GM23338 (cell line): ENCODE results near the gene SLC6A3.

Experiments used
- CREB1 ChIP-seq: fragments of 250-450 bp; sonication (Bioruptor Pico); IDR thresholded peaks from 2 replicates; pipeline ENCODE4 v1.5.0; 2020; ENCODE audit warnings: low read depth, mild to moderate bottlenecking, moderate library complexity
- ETS1 ChIP-seq: IDR thresholded peaks from 2 replicates; pipeline ENCODE4 v1.6.1; 2016; ENCODE audit warnings: antibody characterized with exemption
- EZH2 ChIP-seq: fragments of 200-600 bp; sonication (generic); IDR thresholded peaks from one replicate; pipeline ENCODE4 v1.8.0; 2017; ENCODE audit warnings: antibody characterized with exemption, mild to moderate bottlenecking, low read depth; ENCODE audit not compliant: unreplicated experiment
- EZH2phosphoT487 ChIP-seq: fragments of 200-600 bp; sonication (generic); IDR thresholded peaks from one replicate; pipeline ENCODE4 v1.8.1; 2018; ENCODE audit warnings: antibody characterized with exemption; ENCODE audit not compliant: unreplicated experiment
- JUNB ChIP-seq: IDR thresholded peaks from one replicate; pipeline ENCODE4 v1.6.1; 2016; ENCODE audit warnings: antibody characterized with exemption; ENCODE audit not compliant: unreplicated experiment
- NANOG ChIP-seq: IDR thresholded peaks from 2 replicates; pipeline ENCODE4 v1.6.1; 2016; ENCODE audit warnings: antibody characterized with exemption, borderline replicate concordance
- POLR2AphosphoS5 ChIP-seq: IDR thresholded peaks from 2 replicates; pipeline ENCODE4 v1.6.1; 2016; ENCODE audit warnings: antibody characterized with exemption, low read depth
- REST ChIP-seq: IDR thresholded peaks from one replicate; pipeline ENCODE4 v1.6.1; 2018; ENCODE audit warnings: antibody characterized with exemption; ENCODE audit not compliant: unreplicated experiment
- STAT1 ChIP-seq: IDR thresholded peaks from one replicate; pipeline ENCODE4 v1.6.1; 2016; ENCODE audit warnings: antibody characterized with exemption; ENCODE audit not compliant: unreplicated experiment
- ZNF114 ChIP-seq: fragments of 250-450 bp; sonication (Bioruptor Pico); IDR thresholded peaks from 2 replicates; pipeline ENCODE4 v1.5.0; 2020; ENCODE audit warnings: mild to moderate bottlenecking, moderate library complexity
- ZNF331 ChIP-seq: fragments of 250-450 bp; sonication (Bioruptor Pico); IDR thresholded peaks from 2 replicates; pipeline ENCODE4 v1.5.0; 2020; ENCODE audit warnings: low read depth, mild to moderate bottlenecking, moderate library complexity
- ZNF462 ChIP-seq: fragments of 250-450 bp; sonication (Bioruptor Pico); IDR thresholded peaks from 2 replicates; pipeline ENCODE4 v1.5.0; 2020; ENCODE audit warnings: mild to moderate bottlenecking, moderate library complexity
- TF ChIP-seq, protein P1 (sequence below), 2 experiments: fragments of 200-600 bp in 1 of 2; sonication (generic) in 1 of 2; conservative IDR thresholded peaks; 2 replicates each; pipeline versions ENCODE4 v1.5.1 to v1.6.1; 2016 to 2017; ENCODE audit warnings: antibody characterized with exemption in 2 of 2, low read depth in 2 of 2, mild to moderate bottlenecking in 2 of 2, moderate library complexity in 1 of 2

DNA sequence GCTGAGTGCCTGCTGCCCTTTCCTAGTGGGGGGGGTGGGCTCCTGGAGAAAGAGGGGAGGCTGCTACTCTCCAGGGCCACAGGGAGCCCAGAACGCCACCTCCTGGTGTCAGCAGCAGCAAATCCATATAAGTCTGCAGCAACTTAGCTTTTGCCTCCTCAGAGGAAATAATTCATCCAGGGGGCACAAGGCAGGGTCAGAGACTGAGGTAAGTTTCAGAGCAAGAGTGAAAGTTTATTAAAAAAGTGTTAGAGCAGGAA is 96.3 kb downstream of the SLC6A3 start:
- TF ChIP-seq EZH2phosphoT487, result no peak
- TF ChIP-seq, protein P1, sequence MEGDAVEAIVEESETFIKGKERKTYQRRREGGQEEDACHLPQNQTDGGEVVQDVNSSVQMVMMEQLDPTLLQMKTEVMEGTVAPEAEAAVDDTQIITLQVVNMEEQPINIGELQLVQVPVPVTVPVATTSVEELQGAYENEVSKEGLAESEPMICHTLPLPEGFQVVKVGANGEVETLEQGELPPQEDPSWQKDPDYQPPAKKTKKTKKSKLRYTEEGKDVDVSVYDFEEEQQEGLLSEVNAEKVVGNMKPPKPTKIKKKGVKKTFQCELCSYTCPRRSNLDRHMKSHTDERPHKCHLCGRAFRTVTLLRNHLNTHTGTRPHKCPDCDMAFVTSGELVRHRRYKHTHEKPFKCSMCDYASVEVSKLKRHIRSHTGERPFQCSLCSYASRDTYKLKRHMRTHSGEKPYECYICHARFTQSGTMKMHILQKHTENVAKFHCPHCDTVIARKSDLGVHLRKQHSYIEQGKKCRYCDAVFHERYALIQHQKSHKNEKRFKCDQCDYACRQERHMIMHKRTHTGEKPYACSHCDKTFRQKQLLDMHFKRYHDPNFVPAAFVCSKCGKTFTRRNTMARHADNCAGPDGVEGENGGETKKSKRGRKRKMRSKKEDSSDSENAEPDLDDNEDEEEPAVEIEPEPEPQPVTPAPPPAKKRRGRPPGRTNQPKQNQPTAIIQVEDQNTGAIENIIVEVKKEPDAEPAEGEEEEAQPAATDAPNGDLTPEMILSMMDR (conservative IDR thresholded peaks at IDR 0.05; ENCODE audit: low read depth in 2 of 2), result peak; percentile 20 to 49; a peak in 2 of 4 replicates
- TF ChIP-seq POLR2AphosphoS5, result no peak
- no peak for TF ChIP-seq EZH2
- no peak for TF ChIP-seq CREB1 (CRISPR knock-in tag)
- TF ChIP-seq ZNF114, result no peak
- TF ChIP-seq ETS1, result no peak
- TF ChIP-seq STAT1, result no peak
- no peak for TF ChIP-seq REST
- TF ChIP-seq NANOG, result no peak
- TF ChIP-seq JUNB, result no peak
- TF ChIP-seq ZNF331 (CRISPR knock-in tag), result no peak
- no peak for TF ChIP-seq ZNF462 (CRISPR knock-in tag)
